Measurements from ENCODE around the gene KRT9.
"Not testable (repeated sequence)": the region's sequence is repeated elsewhere in the genome, so short reads cannot be mapped to it uniquely, and the experiment has no call there.

The KRT9 gene

DNA sequence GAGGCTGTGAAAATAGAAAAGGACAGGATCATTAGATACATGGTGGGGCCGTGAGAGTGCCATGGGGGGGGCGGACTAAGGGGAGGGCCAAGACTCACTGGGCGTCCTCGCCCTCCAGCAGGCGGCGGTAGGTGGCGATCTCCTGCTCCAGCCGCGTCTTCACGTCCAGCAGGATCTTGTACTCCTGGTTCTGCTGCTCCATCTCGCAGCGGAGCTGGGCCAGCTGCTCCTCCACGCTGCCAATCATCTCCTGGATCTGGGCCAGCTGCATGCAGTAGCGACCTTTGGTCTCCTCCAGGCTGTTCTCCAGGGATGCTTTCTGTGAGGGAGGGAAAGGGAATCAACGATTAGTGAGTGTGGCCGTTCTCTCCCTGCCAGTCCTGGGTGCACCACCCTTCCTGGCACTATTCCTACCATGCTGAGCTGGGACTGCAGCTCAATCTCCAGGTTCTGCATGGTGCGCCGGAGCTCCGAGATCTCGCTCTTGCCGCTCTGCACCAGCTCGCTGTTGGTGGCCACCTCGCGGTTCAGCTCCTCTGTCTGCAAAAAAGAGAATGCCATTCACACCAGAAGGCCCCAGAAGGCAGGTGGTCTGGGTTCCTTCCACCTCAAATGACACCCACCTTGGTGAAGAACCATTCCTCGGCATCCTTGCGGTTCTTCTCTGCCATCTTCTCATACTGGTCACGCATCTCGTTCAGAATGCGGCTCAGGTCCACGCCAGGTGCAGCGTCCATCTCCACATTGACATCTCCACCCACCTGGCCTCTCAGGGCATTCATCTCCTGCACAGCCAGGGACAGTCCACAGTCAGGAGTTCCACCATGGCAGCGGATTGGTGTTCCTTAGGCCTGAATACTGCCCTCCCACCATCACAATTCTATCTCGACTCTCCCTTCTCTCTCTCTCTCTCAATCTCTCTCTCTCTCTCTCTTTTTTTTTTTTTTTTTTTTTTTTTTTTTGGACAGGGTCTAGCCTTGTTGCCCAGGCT lies 11.6 kb upstream of the KRT9 start:
- no peak overlapping the region for H3K9ac ChIP-seq
- no peaks in the 10 kb centered on the region for H3K9me3 ChIP-seq (ENCODE audit: control insufficient read depth, low read length)
- no peaks in the 10 kb centered on the region for H3K27me3 ChIP-seq (ENCODE audit: control insufficient read depth, insufficient read depth, low read length)
- H3K4me1 ChIP-seq, result no peaks in the 10 kb centered on the region
- no peak overlapping the region for H3K4me2 ChIP-seq (ENCODE audit: low read length)
- no peaks in the 10 kb centered on the region for H3K79me2 ChIP-seq
- H3K36me3 ChIP-seq (ENCODE audit: control insufficient read depth, insufficient read depth, low read length), result no peaks in the 10 kb centered on the region
- no peak overlapping the region for H3K4me3 ChIP-seq (ENCODE audit: low read depth, low read length)
- no peak overlapping the region for H3K27ac ChIP-seq
- TF ChIP-seq CTCF (IDR thresholded peaks at IDR 0.05), result no peak
- no peak overlapping the region for H2AFZ ChIP-seq

- H3K9ac ChIP-seq; H3K36me3 ChIP-seq (ENCODE audit: control insufficient read depth, insufficient read depth, low read length); H3K4me2 ChIP-seq (ENCODE audit: low read length); H3K4me1 ChIP-seq; H3K4me3 ChIP-seq (ENCODE audit: low read depth, low read length); H3K79me2 ChIP-seq; H3K27ac ChIP-seq; H2AFZ ChIP-seq; H3K9me3 ChIP-seq (ENCODE audit: control insufficient read depth, low read length); H3K27me3 ChIP-seq (ENCODE audit: control insufficient read depth, insufficient read depth, low read length): not testable (repeated sequence)
Measured at GRCh38 chr17:41582061-41582968, 10.5 kb upstream of the KRT9 start.

- Histone ChIP-seq H3K9ac (no peak overlapping the region), H3K27me3 (ENCODE audit: control insufficient read depth, insufficient read depth, low read length) (no peaks in the 10 kb centered on the region), H3K27ac (no peak overlapping the region), H3K36me3 (ENCODE audit: control insufficient read depth, insufficient read depth, low read length) (no peaks in the 10 kb centered on the region), H3K79me2 (no peaks in the 10 kb centered on the region), H3K4me1 (no peaks in the 10 kb centered on the region), H3K4me3 (ENCODE audit: low read depth, low read length) (no peak overlapping the region), H3K9me3 (ENCODE audit: control insufficient read depth, low read length) (no peaks in the 10 kb centered on the region), H2AFZ (no peak overlapping the region), H3K4me2 (ENCODE audit: low read length) (no peak overlapping the region)
- TF ChIP-seq CTCF (IDR thresholded peaks at IDR 0.05), result no peak
Measured at GRCh38 chr17:41581366-41582060, 9.7 kb upstream of the KRT9 start.

DNA sequence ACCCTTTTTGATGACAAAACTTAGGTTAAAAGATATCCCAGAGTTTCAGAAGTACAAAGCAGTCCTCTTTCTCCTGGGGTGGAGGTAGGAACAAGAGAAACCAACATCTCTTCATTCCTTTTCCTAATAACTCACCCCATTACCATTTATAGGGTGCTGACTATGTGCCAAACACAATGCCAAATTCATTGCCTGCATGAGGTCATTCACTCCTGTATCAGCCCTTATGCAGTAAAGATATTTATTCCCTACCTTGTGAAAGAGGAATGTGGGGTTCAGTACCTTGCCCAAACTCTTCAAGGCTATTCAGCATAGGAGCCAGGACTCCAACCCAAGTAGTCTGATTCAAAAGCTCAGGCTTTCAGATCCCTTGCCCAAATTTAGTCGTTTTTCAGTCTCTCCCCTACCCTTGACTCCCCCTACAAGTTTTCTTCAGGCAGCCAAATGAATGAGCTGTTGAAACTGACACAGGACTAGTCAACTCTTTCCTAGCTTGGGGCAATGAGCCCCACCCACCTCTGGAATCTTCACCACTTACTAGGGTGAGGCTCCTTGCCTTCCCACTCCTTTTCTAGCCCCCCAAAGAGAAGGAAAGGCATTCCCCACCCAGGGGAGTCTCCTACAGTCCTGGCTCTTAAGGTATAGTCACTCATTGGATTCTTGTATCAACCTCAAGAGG lies 9.0 kb upstream of the KRT9 start:
- Histone ChIP-seq H2AFZ (no peak overlapping the region), H3K4me2 (ENCODE audit: low read length) (no peak overlapping the region), H3K36me3 (ENCODE audit: control insufficient read depth, insufficient read depth, low read length) (no peaks in the 10 kb centered on the region), H3K79me2 (no peaks in the 10 kb centered on the region), H3K9ac (no peak overlapping the region), H3K4me1 (no peaks in the 10 kb centered on the region), H3K27me3 (ENCODE audit: control insufficient read depth, insufficient read depth, low read length) (no peaks in the 10 kb centered on the region), H3K4me3 (ENCODE audit: low read depth, low read length) (no peak overlapping the region), H3K9me3 (ENCODE audit: control insufficient read depth, low read length) (no peaks in the 10 kb centered on the region), H3K27ac (no peak overlapping the region)
- TF ChIP-seq CTCF (IDR thresholded peaks at IDR 0.05), result no peak

Measured in parathyroid adenoma (tissue), 2 donors.